Cardiac fibroblast (primary cell): ENCODE data around the gene POP4.
A peak's percentile ranks its signal among the peaks of the same experiment; 100 is the strongest.

Source experiments
- DNase-seq, 2 donors: peaks; one replicate each; pipeline versions ENCODE4 v3.0.0 to v3.0.0-alpha.2; 2010; ENCODE audit warnings: low read depth in 2 of 2
- H3K4me3 ChIP-seq, 2 donors: replicated peaks in 1 of 2; 1 replicate in 1 of 2; 2 replicates in 1 of 2; pipeline ENCODE4 v1.5.1; 2011; ENCODE audit warnings: low read depth in 2 of 2, low read length in 2 of 2, mild to moderate bottlenecking in 2 of 2, moderate library complexity in 1 of 2
- CTCF ChIP-seq: IDR thresholded peaks from one replicate; pipeline ENCODE4 v1.5.1; 2011; ENCODE audit warnings: low read depth, mild to moderate bottlenecking, low read length, inconsistent platforms

POP4 gene

GRCh38 chr19:29639086-29639485 is 33.0 kb downstream of the POP4 start:
- DNase-seq: no peak
- TF ChIP-seq CTCF: no peak
- no peak overlapping the region for H3K4me3 ChIP-seq

GRCh38 chr19:29640231-29640630 is 34.1 kb downstream of the POP4 start:
- no peak for TF ChIP-seq CTCF
- no peak for DNase-seq
- no peak overlapping the region for H3K4me3 ChIP-seq

- no peak overlapping the region for H3K4me3 ChIP-seq
- no peak for DNase-seq
- no peak for TF ChIP-seq CTCF
These were observed 35.5 kb downstream of the POP4 start for GRCh38 chr19:29641597-29641996.

- no peak for DNase-seq
These were observed 37.4 kb downstream of the POP4 start for GRCh38 chr19:29643361-29643935.

GRCh38 chr19:29644210-29644609 is 38.1 kb downstream of the POP4 start:
- no peak for TF ChIP-seq CTCF
- H3K4me3 ChIP-seq: no peak overlapping the region
- DNase-seq: no peak

More at GRCh38 chr19:29643361-29643935, 37.4 kb downstream of the POP4 start:
- no peak overlapping the region for H3K4me3 ChIP-seq
- TF ChIP-seq CTCF: no peak

- no peak for TF ChIP-seq CTCF
- DNase-seq: no peak
- H3K4me3 ChIP-seq: no peak overlapping the region
These were observed 39.4 kb downstream of the POP4 start for GRCh38 chr19:29645491-29645867.

GRCh38 chr19:29645911-29646310 is 39.8 kb downstream of the POP4 start:
- H3K4me3 ChIP-seq: no peak overlapping the region
- TF ChIP-seq CTCF: no peak
- DNase-seq: peak; percentile 29 to 88
